NCI-H1417 (cell line): ENCODE results near the gene PROC.
"Not testable (repeated sequence)": the region's sequence is repeated elsewhere in the genome, so short reads cannot be mapped to it uniquely, and the experiment has no call there.

Experiments used
- DNase-seq, 3 experiments: peaks; one replicate each; lab custom pipeline; 2025; lab: John Stamatoyannopoulos, UW

Gene PROC

DNA sequence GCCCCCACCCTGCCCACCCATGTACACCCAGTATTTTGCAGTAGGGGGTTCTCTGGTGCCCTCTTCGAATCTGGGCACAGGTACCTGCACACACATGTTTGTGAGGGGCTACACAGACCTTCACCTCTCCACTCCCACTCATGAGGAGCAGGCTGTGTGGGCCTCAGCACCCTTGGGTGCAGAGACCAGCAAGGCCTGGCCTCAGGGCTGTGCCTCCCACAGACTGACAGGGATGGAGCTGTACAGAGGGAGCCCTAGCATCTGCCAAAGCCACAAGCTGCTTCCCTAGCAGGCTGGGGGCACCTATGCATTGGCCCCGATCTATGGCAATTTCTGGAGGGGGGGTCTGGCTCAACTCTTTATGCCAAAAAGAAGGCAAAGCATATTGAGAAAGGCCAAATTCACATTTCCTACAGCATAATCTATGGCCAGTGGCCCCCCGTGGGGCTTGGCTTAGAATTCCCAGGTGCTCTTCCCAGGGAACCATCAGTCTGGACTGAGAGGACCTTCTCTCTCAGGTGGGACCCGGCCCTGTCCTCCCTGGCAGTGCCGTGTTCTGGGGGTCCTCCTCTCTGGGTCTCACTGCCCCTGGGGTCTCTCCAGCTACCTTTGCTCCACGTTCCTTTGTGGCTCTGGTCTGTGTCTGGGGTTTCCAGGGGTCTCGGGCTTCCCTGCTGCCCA, 9.3 kb downstream of the PROC start:
- DNase-seq: no peak

GRCh38 chr2:127428057-127428814, 10.0 kb downstream of the PROC start:
- no peak for DNase-seq

DNA sequence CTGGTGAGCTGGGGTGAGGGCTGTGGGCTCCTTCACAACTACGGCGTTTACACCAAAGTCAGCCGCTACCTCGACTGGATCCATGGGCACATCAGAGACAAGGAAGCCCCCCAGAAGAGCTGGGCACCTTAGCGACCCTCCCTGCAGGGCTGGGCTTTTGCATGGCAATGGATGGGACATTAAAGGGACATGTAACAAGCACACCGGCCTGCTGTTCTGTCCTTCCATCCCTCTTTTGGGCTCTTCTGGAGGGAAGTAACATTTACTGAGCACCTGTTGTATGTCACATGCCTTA, 10.5 kb downstream of the PROC start:
- DNase-seq: no peak

DNA sequence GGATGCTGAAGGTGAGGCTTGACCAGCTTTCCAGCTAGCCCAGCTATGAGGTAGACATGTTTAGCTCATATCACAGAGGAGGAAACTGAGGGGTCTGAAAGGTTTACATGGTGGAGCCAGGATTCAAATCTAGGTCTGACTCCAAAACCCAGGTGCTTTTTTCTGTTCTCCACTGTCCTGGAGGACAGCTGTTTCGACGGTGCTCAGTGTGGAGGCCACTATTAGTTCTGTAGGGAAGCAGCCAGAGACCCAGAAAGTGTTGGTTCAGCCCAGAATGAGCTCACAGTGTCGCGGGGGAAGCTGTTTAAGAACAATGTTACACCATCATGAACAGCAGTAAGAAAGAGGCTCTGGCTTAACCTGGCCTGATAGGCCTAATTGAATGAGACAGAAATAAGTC, 11.1 kb downstream of the PROC start:
- no peak for DNase-seq

DNA sequence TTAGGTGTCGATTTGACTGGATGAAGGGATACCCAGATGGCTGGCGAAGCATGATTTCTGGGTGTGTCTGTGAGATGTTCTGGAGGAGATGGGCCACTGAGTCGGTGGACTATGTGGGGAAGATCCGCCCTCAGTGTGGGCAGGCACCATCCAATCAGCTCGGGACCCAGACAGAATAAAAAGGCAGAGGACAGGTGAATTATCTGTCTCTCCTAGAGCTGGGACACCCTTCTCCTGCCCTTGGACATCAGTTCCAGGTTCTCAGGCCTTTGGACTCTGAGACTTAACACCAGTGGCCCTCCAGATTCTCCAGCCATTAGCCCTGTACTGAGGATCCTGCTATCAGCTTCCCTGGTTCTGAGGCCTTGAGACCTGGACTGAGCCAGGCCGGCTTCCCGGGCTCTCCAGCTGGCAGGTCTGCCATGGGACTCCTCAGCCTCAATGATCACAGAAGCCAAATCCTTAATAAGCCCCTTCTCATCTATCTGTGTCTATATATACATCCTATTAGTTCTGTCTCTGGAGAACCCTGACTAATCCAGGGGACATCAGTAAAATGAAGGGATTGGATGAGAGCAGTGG, 11.7 kb downstream of the PROC start:
- no peak for DNase-seq

- DNase-seq: no peak
Observed at GRCh38 chr2:127431408-127432023, 13.3 kb downstream of the PROC start.

DNA sequence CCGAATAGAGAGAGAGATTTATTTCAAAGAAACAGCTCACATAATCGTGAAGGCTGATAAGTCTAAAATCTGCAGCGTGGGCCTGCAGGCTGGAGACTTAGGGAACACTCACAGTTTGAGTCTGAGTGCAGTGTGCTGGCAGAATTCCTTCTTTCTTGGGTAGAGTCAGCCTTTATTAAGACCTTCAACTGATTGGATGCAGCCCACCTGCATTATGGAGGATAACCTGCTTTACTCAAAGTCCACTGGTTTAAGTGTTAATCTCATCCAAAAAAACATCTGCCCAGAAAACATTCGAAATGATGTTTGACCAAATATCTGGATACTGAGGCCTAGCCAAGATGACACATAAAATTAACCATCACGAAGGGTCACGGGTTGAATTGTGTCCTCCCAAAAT, 16.3 kb downstream of the PROC start:
- no peak for DNase-seq

- no peak for DNase-seq
Observed at GRCh38 chr2:127437056-127437455, 18.8 kb downstream of the PROC start.

DNA sequence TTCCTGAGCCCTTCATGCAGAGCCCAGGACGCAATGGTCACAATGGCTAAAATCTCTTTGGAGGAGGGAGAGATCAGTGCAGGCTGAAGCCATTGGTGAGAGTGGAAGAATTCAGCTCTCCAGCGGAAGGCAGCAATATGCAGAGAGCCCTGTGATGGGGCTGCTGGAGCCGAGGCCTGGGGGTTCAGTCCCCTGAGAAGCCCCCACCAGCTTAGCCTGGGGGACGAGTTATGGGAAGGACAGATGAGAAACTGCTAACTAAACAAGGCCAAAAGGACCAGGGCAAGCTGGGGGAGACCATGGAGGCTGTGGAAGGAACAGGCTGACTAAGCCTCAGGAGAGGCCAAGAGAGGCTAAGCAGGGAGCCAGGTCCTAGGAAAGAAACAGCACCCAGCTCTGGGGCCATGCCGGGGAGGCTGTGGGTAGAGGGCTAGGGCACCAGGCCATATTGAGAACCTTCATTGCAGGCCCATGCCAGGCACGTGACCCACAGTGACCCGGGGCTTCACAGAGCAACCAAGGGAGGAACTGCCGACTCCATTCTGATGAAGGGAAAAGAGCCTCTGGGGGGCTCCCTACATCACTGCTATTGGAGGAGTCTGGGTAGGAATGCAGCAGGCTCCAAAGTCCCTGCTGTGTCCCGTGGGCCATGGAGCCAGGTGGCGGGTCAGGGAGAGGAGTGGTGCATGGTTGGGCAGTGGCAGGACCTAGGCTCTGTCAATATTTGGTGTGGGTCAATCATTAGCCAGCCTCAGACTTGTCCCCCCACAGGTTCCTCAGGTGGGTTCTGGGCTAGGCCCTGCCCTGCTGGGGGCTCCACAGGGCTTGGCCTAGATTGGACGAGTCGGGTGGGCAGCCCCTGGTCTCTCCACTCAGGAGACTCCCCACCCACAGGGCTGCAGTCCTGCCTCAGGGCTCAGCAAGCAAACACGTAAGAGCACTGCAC, 19.8 kb downstream of the PROC start:
- no peak for DNase-seq

- DNase-seq: no peak
Observed at GRCh38 chr2:127439343-127439742, 21.1 kb downstream of the PROC start.

- DNase-seq: no peak
Observed at GRCh38 chr2:127448526-127448925, 30.3 kb downstream of the PROC start.

GRCh38 chr2:127449414-127449813, 31.2 kb downstream of the PROC start:
- DNase-seq: no peak

DNA sequence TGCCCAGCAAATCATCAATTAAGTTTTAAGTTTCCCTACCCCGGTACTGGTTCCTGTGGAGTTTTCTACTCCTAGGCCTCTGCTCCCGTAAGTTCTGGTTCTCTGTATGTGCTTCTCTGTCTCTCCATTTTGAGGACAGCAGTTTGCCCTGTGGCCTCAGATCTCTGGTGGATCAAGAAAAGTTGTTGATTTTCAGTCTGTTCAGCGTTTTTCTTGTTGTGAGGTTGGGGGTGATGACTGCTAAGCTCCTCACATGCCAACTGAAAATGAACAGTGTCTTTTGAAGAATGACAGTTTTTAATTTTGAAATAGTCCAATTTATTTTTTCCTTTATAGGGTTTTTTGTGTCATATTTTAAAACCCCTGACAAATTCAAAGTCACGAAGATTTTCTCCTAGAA, 31.7 kb downstream of the PROC start:
- no peak for DNase-seq

GRCh38 chr2:127451981-127452380, 33.8 kb downstream of the PROC start:
- no peak for DNase-seq

DNA sequence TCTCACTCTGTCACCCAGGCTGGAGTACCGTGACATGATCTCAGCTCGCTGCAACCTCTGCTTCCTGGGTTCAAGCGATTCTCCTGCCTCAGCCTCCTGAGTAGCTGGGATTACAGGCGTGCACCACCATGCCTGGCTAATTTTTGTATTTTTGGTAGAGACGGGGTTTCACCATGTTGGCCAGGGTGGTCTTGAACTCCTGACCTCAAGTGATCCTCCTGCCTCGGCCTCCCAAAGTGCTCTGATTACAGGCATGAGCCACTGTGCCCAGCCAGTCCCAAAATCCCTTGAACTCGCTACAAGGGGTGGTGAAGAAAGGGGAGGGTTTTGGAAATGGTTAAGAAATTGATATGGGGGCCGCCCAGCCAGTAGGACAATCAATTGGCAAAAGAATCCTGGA, 34.2 kb downstream of the PROC start:
- DNase-seq: not testable (repeated sequence)

GRCh38 chr2:127453013-127453391, 34.8 kb downstream of the PROC start:
- DNase-seq: no peak

DNA sequence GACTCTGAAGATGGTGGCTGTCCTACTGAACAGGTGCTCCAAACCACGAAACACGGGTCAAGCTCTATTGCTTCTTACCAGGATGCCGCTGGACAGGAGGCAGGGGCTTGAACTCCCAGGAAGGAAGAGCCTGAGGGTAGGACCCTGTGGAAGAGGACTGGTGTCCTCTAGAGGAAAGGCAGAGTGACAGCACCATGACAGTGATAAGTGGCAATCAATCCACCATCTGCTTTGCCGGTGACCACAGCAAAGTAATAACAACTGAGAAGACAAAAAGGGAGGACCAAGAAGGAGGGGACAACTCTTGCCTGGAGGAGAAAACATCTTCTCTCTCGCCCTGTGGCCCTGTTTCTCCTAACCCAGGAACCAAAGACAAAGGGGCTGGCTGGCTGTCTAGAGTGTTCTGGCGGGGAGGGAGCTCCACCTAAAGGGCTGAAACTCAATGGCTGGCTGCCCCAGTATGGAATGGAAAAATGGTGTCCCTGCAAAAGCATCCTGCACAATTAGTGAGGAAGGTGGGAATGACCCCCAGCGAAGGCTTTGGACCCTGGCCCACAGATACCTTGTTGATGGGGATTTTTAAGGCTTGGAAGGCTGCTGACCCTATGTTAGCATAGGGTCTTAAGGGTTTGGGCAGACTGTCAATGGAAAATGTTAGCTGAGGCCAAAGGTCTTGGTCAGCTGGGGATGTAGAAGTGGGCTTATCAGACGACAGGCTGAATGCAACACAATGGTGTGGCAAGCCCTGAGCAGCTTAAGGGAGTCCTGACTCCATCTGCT, 35.4 kb downstream of the PROC start:
- DNase-seq: no peak

DNA sequence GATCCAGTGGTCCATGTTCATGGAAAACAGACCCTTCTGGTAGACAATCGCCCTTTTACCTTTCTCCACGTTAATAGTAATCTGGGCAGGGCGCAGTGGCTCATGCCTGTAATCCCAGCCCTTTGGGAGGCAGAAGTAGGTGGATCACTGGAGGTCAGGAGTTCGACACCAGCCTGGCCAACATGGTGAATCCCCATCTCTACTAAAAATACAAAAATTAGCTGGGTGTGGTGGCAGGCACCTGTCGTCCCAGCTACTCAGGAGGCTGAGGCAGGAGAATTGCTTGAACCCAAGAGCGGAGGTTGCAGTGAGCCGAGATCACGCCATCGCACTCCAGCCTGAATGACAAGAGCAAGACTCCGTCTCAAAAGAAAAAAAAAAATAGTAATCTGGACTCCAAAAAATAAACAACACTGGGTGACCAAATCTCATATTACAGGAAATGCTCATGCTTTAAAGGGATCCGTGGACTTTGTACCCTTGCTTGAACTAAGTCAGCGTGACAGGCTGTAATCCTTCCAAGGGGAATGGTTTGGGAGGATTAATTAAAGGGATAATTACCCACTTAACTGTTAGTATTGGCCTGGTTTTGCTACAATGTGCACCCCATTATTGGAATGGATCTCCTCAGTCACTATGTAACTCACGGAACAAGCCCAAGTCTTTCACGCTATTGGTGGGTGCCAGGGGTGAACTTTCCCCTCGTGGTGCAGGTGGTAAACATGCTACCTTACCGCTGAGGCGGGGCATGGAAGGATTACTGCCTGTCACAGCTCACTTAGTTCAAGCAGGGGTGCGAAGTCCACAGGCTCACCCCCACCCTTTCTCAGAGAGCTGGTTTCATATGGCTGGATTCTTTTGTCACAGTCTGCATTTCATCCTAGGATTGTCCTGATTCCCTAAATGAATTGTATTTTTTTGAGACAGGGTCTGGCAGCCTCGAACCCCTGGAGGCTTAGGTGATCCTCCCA, 36.7 kb downstream of the PROC start:
- no peak for DNase-seq

GRCh38 chr2:127455566-127456493, 37.6 kb downstream of the PROC start:
- peak in 1 of 3 experiments; percentile 3 for DNase-seq
